HG03558 (cell line): Measurements from ENCODE around the gene DOK7.
"Not testable (repeated sequence)": the region's sequence is repeated elsewhere in the genome, so short reads cannot be mapped to it uniquely, and the experiment has no call there.

ENCODE experiments used
- ATAC-seq: cut with Tn5 transposase; IDR thresholded peaks from one replicate; pipeline ENCODE4 v1.9.1; 2021; ENCODE audit warnings: moderate number of reproducible peaks; ENCODE audit not compliant: unreplicated experiment; ENCODE audit errors: extremely low read depth

Gene DOK7

GRCh38 chr4:3498407-3498806, 35.3 kb downstream of the DOK7 start:
- no peak for ATAC-seq

- ATAC-seq, result no peak
Measured at GRCh38 chr4:3498901-3499510, 35.9 kb downstream of the DOK7 start.

DNA sequence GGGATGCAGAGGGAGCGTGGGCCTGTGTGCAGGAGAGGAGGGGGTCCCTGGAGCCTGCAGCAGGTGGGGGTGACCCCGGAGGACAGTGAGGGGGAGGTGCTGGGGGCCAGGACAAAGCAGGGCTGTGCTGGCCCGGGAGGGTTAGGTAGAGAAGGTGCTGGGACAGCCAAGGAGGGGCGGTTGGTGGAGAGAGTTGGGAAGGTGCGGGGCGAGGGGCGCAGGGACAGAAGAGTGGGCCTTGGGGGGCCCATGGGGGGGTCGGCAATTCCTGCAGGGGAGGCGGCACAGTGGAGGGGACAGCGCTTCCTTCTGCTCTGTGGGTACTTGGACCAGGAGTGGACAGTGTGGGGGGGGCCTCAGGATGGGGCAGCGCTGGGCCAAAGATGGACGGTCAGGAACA, 36.6 kb downstream of the DOK7 start:
- no peak for ATAC-seq

DNA sequence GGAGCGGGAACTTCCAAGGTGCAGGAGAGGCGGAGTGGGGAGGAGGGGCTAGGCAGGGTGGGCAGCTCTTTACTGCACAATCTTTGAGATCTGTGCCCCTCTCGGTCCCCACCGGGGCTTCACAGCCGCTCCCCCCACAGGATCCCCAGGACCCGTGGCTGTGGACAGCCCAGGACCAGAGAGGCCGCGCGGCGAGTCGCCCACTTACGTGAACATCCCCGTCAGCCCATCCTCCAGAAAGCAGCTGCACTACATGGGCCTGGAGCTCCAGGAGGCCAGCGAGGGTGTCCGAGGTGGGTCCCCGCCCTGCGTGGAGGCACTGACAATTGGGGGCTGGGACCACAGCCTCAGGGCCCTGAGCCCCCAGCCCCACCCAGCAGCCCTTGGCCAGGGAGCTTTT, 37.0 kb downstream of the DOK7 start:
- ATAC-seq, result no peak

DNA sequence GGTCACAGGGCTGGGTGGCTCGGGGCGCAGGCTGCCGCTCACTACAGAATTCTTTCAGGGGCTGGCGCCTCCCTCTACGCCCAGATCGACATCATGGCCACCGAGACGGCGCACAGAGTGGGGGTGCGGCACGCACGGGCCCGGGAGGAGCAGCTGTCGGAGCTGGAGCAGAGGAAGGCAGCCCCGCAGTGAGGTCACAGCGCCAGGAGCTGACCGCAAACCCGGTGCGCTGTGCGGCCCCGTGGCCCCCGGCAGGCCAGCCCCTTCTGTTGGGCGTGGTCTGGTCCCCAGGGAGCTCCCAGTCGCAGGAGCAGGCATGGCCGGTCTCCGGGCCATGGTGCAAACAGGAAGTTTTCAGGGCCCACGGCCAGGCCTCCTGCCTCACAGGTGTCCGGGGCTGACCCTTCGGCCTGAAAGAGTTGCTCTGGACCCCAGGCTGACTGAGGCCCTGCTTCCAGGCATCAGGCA, 37.6 kb downstream of the DOK7 start:
- no peak for ATAC-seq

GRCh38 chr4:3501126-3501824, 38.2 kb downstream of the DOK7 start:
- ATAC-seq, result no peak

DNA sequence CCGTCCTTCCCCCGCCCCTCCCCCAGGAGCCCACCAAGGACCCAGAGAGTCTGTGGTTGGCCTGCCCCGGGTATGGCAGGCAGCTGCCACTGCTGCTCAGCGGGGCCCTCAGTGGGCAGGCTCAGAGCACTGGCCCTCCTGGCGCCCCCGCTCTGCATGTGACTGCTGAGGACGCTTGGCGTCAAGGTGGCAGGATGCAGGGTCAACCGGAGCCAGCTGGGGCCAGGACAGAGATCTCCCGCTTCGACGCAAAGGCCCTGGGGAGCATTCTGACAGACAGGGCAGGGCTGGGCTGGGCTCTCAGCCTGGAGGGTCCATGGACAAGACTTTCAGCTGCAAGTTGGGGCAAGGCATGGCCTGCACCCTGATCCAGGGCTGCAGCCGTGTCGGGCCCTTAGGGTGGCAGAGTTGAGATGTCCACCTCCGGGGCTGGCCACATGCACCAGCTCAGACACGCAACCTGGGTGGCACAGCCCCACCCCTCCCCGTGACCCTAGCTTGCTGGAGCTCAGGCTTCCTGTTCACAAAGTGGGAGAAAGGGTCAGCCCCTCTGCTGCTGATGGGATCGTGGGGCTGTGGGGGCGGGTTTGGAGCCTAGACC, 38.8 kb downstream of the DOK7 start:
- ATAC-seq, result no peak

DNA sequence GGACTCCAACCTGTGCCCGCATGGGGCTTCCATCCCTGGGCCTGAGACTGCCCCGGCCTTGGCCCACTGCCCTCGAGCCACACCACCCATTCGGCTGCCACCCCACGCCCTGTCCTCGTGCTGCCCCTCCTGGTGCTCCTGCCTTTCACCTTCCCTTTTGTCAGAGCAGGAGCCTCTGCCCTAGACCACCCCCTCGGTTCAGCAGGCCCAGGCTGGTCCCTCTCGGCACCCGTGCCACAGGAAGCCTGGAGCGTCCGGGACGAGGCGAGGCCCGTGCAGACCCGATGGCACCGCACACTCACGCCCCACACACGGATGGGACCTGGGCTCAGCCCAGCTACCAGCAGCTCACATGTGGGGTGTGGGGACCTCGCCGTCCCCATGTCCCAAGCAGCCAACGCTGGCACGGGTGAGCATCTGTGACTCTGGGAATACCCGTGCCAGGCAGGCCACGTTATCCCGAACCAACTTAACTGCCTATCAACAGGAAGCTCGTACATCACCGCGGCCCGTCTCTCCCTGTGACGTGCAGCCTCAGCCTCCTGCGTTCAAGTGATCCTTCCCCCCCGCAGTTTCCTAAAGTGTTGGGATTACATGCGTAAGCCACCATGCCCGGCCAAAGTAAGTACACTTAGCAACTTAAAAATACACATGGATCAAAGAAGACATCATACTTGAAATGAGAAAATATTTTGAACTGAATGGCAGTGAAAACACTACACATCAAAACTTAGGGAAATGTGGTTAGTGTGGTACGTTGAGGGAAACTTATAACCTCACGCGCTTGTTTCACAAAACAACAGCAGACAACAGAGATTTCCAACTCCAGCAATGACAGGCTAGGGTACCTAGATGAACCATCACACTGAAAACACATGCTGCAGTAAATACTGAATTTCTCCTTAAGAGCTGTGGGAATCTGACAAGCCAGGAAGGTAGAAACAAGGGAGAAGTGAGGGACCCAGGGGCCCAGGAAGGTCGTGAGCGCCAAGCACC, 40.1 kb downstream of the DOK7 start:
- ATAC-seq, result no peak

DNA sequence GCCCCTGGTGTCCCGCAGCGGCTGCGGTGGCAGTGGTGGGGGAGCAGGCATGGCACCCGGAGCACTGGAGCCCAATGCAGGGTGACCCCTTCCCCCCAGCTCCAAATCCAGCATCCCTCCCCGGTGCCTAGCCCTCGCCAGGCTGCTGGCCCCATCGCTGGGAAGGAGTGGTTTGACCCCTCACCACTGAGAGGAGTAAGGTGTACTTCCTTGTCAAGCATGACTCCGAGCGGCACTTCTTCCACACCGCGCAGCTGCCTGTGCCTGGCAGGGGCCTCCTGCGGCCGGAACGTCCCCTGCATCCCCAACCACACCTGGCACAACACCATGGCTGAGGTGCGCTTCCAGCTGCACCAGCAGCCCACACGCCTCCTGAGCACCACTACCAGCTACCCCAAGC, 42.1 kb downstream of the DOK7 start:
- no peak for ATAC-seq

DNA sequence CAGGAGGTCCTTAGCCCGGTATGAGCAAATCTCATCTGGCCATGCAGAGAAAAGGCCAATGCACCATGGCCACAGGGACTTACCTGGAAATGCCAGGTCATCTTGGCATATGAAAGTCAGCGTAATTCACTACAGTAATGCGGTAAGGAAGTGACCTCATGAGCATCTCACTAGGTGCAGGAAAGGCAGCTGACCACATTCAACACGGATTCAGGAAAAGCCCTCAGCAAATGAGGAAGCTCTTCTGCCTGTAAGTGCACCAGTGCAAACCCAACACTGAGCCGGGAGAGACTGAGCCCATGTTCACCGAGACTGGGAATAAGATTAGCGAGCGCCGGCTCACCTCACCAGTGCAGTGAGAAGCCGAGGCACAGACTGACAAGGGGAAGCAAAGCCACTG, 45.4 kb downstream of the DOK7 start:
- no peak for ATAC-seq

DNA sequence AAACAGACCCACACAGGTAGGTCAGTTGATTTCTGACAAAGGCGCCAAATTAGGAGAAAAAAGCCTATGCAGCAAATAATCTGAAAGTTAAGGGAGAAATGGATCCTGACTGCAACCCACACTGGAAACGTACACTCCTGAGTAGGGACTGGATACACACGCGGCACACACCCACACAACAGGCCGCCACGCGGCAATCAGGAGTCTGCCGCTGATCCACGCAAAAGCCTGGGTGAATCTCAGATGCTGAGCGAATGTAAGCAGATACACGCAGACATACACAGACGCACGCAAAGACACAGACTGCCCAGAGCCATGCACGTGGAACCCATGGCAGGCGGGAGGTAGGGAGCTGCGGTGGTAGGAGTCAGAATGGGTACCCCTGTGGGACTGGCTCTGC, 47.4 kb downstream of the DOK7 start:
- no peak for ATAC-seq

DNA sequence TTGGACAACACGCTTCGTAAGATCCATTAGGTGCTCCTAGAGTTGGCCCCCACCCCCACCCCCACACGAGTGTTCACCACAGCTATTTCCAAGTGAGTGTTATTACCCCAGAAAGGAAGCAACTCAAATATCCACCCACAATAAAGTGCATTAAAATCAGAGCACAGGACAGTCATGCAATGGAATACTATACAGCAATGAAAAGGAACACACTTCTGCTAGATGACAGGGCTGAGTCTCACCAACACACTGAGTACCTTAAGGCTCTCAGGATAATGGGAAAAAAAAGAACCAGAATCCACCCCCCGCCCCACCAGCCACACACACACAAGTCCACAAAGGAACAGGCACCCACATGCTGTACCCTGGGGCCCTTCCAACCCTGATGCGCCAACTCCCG, 48.1 kb downstream of the DOK7 start:
- ATAC-seq, result no peak

DNA sequence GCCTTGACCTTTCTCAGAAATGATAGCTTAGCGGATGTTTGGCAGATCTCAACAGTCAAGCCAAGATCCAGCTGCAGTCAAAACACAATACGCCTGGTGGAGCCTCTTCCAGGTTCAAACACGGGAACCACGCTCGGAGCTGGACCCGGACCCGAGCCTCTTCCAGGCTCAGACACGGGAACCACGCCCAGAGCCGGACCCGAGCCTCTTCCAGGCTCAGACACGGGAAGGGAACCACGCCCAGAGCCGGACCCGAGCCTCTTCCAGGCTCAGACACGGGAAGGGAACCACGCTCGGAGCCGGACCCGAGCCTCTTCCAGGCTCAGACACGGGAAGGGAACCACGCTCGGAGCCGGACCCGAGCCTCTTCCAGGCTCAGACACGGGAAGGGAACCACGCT, 48.5 kb downstream of the DOK7 start:
- not testable (repeated sequence) for ATAC-seq

DNA sequence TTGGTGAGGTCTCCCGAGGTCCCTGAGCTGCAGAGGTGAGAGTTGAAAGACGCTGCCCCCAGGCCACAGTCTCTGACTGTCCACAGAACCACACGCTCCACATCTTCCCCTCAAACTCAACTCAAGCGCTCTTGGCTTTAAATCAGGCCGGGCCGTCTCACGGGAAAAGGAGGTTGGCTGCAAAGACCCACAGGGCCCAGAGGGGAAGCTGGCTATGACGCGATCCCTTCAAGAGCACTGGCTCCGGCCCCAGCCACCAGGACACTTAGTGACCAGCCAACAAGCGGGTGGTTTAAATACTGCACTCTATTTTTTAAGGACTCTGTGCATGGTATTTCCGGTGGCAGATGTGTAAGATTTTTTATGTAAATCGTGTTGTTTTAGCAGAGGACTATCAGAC, 49.2 kb downstream of the DOK7 start:
- no peak for ATAC-seq

DNA sequence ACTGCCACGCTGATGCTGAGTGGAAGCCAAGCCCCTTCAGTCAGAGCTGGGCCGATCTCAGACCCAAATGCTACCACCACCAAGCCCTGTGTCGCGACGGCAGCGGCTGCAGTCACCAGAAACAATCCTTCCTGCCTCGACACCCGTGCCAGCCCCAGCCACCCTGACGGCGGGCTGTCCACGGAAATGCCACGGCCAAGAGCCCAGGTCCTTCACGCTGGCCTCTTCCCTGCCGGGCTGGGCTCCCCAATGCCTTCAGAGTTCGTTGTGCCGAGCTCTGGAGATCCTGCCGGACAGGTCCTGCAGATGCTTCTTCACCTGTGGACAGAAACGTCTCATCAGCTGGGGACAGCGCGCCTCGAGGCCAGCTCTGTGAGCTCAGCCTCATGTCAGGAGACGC, 49.6 kb downstream of the DOK7 start:
- no peak for ATAC-seq

DNA sequence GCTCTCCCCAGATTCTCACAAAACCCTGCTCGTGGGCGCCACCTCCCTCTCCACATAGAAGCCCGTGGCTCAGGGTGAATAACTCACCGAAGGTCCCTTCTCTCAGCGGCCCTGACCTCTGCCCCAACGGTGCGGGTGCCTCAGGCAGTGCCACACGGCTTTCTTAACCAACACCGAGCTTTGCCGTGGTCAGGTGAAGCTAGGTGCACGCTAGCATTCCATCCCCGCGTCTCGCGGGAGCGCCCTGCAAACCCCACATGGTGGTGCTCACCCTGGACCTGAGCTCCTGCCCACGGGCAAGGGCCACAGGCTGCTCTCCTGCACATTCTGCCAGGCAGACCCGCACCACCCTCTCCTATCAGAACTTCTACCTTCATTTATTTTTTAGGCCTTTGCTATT, 50.7 kb downstream of the DOK7 start:
- ATAC-seq, result no peak

DNA sequence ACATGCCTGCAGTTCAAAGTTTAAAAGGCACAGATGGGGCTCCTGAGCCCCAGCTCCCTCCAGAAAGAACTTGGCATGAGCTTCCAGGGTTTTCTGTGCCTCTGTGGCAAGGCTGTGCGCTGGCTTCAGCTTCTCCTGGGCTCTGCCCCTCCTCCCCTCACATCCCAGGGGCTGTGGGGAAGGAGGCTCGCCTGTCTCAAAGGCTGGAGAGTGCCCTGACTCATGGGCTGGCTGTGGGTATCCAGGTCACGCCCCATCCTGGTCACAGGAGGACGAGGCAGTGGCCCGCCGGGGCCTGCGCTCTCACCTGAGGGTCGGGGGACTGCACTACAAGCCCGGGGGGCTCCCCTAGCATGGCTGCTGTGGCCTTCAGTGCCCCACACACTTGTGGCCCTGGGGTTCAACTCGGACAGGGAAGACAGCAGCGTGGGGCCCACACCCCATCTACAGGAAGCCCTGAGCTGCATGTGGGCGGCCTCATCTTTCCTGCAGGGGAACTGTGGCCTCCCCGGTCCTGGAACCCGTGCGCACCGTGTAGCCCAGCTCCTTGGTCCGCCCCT, 51.2 kb downstream of the DOK7 start:
- no peak for ATAC-seq

- no peak for ATAC-seq
Measured at GRCh38 chr4:3514806-3515501, 51.8 kb downstream of the DOK7 start.

GRCh38 chr4:3515646-3516045, 52.5 kb downstream of the DOK7 start:
- ATAC-seq, result no peak
